Mononuclear cell (primary cell): ENCODE results near the gene NCDN. TPM values are rescaled to one million over a fixed set of nuclear protein-coding genes. Genes with fewer than 3 reads are reported as not detected.

Source experiments
- H3K27me3 ChIP-seq: 2 replicates; pipeline ENCODE4 v1.6.0; 2011; ENCODE audit warnings: low read length, control low read depth; ENCODE audit not compliant: insufficient read depth
- H3K4me1 ChIP-seq: 2 replicates; pipeline ENCODE4 v1.5.1; 2011; ENCODE audit warnings: mild to moderate bottlenecking, low read length, control low read depth; ENCODE audit not compliant: insufficient read depth
- H3K4me3 ChIP-seq: 2 replicates; pipeline ENCODE4 v1.5.1; 2011; ENCODE audit warnings: mild to moderate bottlenecking, low read length, moderate library complexity
- H3K9me3 ChIP-seq: 2 replicates; pipeline ENCODE4 v1.5.1; 2011; ENCODE audit warnings: low read depth, mild to moderate bottlenecking, control low read depth, low read length
- total RNA-seq: library from RNA; depleted of rRNA; stranded (reverse); fragments of >200 nt; gene quantifications from one replicate; pipeline ENCODE4 v1.2.3, GENCODE V29; 2012

NCDN gene
- total RNA-seq, 1 donor, result 4.0 TPM

DNA sequence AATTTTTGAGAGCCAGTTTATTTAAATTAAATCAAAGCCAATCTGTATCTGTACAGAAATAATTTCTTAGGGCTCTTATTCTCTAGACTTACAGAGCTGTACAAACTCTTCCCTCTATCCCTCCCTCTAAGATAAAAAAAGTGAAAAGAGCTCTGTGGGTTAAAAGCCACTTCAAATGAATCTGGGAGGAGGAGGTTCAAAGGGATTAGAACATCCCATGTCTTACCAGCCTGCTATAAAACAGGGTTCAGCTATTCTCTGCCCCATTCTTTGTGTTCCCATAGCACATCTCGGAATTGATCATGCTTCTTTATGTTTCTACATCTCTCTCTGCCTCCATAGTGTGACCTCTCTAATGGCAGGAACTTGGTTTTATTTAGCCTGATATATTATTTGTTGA lies 19.8 kb upstream of the NCDN start:
- Histone ChIP-seq H3K9me3 (no peaks in the 10 kb centered on the region), H3K4me1 (peaks cover 48% of the 10 kb centered on the region), H3K4me3 (no peak overlapping the region), H3K27me3 (no peaks in the 10 kb centered on the region)

DNA sequence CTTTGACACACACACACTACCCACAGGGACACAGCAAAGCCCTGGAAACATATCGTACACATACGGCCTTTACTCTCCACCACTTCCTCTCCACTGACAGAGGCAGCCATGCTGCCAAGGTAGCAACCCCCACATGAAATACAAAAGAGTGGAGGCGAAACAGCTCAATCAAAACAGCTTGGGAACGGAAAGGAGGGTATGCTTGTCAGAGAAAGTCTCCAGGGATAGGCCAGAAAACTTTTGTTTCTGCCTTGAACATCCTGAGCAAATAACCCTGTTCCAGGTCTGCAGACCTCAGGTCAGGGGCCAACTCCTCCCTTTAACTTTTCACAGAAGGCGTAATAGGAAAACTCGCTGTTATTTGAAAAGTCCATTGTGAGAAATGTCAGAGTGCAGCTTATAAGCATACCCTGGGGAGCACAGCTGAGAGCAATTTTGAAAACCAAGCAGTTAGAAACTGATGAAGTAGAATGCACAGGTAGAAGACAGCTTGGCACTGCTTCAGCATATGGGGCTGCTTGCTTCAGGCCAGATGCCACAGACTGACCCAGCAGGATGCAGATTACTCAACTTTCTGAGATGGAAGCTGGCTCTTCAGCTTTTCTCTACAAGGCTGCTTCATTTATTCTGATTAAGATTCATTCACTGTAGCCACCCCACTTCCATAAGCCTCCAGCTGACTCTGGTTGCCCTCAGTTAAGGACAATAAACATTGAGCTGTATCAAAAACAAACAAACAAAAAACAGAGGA lies 18.4 kb upstream of the NCDN start:
- Histone ChIP-seq H3K4me1 (peaks cover 55% of the 10 kb centered on the region), H3K27me3 (no peaks in the 10 kb centered on the region), H3K4me3 (no peak overlapping the region), H3K9me3 (no peaks in the 10 kb centered on the region)

DNA sequence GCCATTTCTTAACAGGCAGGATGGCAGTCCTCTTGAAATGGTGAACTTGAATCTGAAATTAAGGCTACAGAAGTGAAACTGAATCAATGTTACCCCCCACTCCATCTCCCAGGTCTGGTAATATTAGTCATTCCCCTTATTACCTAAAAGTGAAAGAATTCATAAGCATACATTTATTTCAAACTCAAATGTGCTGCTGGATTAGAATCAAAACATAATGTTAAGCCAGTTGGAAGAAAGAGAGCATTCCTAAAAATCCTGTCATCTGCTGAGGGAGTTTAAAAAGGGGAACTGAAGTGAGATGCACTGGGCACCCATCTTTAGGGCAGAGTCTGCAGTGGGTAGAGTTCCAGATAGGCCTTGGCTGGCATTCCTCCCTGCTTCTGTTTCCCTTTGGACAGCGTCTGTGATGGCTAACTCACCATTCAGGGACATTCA lies 17.8 kb upstream of the NCDN start:
- H3K9me3 ChIP-seq, result no peaks in the 10 kb centered on the region
- H3K27me3 ChIP-seq, result no peaks in the 10 kb centered on the region
- no peak overlapping the region for H3K4me3 ChIP-seq
- H3K4me1 ChIP-seq, result peaks cover 61% of the 10 kb centered on the region

DNA sequence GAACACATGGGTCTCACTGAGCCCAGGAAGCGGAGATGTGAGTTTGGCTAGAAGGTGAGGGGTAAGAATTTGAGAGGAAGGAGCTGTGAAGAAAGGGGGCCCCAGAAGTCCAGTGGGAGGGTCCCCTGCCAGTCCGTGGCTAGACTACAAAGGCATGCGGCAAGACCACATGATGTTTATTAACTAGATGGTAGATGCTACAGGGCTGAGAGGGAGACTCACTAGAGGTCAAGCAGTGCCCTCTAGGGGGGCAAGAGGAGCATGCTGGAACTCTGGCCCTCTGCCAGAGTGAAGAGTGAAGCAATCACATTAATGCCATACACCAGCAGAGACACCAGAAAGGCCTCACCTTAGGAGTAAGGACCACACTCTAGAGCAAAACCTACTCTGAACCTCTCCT lies 12.6 kb upstream of the NCDN start:
- no peak overlapping the region for H3K4me3 ChIP-seq
- H3K4me1 ChIP-seq, result peaks cover 46% of the 10 kb centered on the region
- H3K9me3 ChIP-seq, result no peaks in the 10 kb centered on the region
- H3K27me3 ChIP-seq, result no peaks in the 10 kb centered on the region

DNA sequence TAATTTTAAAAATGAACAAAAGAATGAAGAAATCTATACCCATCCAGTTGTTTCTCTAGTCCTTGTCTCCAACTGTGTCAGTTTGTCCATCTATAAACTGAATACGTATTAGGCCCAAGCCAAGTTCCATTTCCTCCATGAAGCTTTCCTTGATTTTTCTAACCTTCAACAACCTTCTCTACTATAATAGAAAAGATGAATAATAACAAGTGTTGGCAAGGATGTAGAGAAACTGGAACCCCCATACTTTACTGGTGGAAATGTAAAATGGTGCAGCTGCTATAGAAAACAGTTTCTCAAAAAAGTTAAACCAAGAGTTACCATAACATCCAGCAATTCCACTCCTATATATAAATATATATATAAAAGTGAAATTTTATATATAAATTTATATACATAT lies 11.0 kb upstream of the NCDN start:
- Histone ChIP-seq H3K4me3 (no peak overlapping the region), H3K4me1 (peaks cover 30% of the 10 kb centered on the region), H3K9me3 (no peaks in the 10 kb centered on the region), H3K27me3 (no peaks in the 10 kb centered on the region)

DNA sequence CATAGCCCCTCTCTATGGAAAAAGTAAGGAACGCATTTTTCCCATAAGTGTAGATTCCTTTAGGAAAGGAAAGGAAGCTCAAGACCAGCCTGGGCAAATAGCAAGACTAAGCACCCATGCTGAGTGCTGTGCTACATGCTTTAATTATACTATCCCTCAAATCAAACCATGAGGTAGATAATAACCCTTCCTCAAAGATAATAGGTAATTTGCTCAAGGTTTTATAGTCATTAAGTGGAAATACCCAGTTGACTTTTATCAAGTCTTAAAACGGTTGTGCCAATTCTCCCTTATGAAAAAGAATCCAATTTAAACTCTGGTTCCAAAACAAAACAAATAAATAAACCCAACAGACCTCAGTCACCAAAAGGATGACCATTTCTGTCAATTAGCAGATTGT lies 3.7 kb upstream of the NCDN start:
- Histone ChIP-seq H3K9me3 (no peaks in the 10 kb centered on the region), H3K4me3 (no peak overlapping the region), H3K4me1 (peaks cover 30% of the 10 kb centered on the region), H3K27me3 (no peaks in the 10 kb centered on the region)

DNA sequence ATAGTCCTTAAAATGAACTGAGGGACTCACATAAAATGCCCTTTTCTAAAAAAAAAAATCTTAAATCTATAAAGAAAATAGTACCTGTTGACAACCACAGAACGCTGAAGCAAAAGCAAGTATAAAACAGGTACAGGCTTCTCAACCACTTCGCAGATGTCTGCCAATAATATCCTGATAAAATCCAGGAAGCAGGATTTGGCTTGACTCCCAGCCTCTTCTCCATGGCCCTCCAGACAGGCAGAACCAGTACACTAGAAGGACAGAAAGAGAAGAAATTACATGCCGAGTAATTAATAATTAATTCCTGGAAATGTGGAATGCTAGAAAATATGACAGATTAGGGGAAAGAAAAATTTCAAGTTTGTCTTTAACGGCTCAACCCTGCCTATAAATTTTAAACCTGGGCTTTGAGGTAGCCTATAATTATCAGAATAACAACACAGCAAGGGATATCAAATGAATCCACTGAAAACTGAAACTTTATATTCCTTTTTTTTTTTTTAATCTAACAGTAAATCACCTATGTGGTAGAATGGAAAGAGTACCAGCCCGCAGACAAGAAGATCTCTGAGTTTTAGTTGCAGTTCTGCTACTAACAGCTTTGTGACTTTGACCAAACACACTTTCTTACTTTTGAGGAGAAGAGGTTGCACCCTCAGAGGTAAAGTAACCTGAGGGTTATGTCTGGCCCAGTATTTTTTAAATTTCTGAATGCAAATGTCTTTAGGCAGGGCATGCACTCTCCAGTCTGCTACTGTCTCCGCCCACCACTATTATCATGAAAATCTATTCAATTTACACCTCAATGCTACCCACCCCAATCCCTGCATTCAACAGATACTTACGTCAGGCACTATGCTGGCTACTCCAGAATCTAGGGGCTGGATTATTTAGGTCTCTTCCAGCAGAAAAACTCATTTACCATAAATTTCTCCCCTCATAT lies 3.1 kb upstream of the NCDN start:
- Histone ChIP-seq H3K9me3 (no peaks in the 10 kb centered on the region), H3K27me3 (no peaks in the 10 kb centered on the region), H3K4me1 (peaks cover 33% of the 10 kb centered on the region), H3K4me3 (no peak overlapping the region)

DNA sequence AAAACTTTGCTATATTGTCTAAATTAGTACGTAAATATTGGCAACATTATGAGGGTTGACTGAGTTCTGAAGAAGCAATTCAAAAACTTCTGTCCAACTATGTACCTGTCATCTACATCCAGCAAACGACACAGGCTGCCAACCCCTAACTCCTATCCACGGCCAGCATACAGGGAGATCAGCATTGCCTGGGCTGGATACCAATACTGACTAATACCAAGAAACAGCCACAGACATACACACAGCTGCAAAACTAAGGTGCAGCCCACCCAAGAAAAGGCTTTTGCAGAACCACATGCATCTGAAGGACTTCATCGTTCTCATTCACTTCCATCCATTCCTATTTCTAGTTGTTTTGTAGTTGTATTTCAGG lies 2.4 kb upstream of the NCDN start:
- Histone ChIP-seq H3K9me3 (no peaks in the 10 kb centered on the region), H3K4me1 (peaks cover 33% of the 10 kb centered on the region), H3K27me3 (no peaks in the 10 kb centered on the region), H3K4me3 (no peak overlapping the region)

DNA sequence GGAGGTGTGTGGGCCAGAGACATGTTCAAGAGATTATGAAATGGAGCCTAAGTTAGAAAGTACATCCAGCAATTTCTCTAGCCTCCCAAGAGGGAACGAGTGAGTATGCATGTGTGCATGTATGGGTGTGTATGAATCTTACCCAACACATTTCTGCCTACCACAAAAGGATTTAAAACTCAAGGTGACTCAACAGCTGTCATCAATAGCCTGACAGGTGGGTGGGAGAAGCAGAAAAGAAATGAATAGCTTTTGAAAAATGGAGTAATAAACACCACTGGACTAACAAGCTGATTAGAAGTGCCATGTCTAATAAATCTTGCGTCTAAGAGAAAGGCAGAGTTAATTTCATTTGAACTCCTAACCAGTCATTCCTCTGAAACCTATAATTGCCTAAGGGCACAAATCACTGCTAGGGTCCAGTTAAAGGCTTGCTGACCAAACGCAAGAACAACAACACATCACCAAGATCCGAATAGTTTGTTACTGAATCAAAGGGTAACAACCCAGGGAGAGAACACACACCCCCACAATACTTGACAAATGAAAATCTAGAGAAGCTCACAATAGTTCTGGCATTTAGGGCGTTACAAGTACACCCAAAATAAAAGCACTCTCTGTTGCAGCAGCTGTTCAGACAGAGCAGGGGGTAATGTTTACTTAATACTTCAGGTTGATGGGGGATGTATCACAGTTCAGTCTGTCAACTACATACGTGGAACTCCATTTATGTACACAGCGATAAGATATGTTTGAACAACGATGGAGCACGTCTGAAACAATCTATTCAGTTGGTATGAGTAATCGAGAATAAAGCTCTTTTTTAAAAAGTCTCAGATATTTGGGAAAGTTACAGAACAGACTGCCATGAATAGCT lies 1.8 kb upstream of the NCDN start:
- H3K4me1 ChIP-seq, result peaks cover 33% of the 10 kb centered on the region

DNA sequence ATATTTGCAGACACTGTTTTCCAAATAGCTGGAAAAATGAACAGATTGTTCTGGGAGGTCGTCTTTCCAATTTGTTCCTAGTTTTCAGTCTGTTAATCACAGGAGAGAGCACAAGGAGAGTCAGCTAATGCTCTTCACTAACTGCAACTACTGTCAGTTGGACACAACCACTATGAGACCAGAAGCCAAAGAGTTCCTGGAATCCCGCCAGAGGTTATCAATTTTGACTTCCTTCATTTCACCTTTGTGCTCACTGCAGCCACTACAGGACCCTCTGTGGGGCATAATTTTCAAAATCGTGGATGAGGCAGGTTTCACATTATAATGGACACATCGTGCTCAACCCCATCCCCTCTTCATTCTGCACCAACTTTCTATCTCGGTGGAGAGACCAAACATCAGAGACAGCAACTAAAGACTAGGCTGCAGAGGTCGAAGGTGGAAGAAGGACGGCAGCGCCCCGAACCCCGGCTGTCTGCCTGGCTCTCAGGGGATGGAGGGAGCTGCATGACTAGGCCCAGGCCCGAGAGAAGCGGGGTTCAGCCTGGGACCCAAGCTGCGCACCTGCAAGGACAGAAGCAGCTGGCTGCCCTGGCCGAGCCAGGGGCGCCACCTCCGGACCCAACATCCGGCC lies 998 bp upstream of the NCDN start:
- Histone ChIP-seq H3K4me1 (peaks cover 33% of the 10 kb centered on the region), H3K4me3 (peak overlapping the region; percentile 88), H3K27me3 (no peaks in the 10 kb centered on the region), H3K9me3 (no peaks in the 10 kb centered on the region)

More for the DNA sequence above, 1.8 kb upstream of the NCDN start:
- no peaks in the 10 kb centered on the region for H3K9me3 ChIP-seq
- H3K4me3 ChIP-seq, result no peak overlapping the region
- H3K27me3 ChIP-seq, result no peaks in the 10 kb centered on the region

DNA sequence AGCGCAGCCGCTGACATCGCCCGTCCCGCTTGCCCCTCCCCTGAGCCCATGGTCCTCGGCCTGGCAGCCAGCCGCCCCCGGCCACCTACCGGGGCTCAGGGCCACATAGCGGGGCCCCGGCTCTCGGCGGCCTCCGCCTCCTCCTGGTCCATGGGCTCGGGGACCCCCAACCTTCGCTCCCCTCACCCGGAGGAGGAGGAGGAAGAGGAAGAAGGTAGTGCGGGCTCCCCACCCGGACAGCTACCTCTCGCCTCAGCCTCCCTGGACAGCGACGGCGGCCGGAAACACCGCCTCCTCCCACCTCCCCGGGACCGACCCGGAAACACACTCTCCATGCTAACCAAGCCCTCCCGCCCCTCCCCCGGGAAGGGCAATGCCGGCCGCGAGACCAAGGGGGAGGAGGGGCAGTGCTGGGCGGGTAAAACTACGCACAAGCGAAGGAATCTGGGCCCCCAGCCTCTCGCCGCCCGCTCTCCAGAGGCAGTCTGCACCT lies 435 bp upstream of the NCDN start, which contains the start of gene KIAA0319L:
KIAA0319L (minus strand) TSS at position 286 of the 493 bp plus-strand sequence. CDS start 2,912 bp downstream, outside the sequence.
- Histone ChIP-seq H3K4me1 (peaks cover 33% of the 10 kb centered on the region), H3K4me3 (peak within 1 kb of the TSS; percentile 88), H3K9me3 (no peaks in the 10 kb centered on the region), H3K27me3 (no peaks in the 10 kb centered on the region)

DNA sequence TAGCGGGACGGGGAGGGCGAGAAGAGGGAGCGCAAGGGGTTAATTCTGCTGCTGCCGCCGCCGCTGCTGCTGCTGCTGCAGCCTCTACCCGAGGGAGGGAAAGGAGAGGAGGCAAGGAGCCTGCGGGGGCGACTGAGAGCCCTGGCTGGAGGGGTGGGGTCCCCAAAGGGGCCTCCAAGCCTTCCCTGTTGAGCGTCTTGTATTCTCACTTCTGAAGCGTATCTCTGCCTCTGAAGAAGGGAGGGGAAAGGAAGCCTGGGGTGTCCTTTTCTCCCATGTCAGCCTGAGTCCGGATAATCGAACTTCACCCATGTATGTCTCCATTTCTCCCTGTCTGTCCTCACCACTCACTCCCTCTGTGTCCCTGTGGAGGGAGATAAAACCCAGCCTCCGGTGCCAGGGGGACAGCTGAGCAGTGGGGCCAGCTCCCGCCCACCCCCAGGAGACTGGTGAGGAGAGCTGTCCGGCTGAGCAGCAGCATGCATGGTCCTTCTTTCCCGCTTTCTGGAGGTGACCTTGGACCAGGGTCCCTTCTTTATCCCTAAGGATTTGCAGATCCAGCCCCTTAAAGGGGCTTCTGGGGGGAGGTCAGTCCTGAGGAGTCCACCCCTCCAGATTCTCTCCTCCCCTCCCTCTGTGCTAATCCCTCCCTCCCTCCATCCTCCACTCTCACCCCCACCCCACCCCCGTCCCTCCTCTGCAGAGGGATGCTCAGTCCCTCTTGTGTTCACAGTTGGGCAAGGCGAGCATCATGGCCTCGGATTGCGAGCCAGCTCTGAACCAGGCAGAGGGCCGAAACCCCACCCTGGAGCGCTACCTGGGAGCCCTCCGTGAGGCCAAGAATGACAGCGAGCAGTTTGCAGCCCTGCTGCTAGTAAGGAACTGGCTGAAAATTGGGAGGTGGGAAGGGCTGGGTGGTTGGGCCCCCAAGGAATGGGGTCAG lies 1.0 kb downstream of the NCDN start:
- Histone ChIP-seq H3K4me3 (peak overlapping the region; percentile 88), H3K9me3 (no peaks in the 10 kb centered on the region), H3K27me3 (no peaks in the 10 kb centered on the region), H3K4me1 (peaks cover 33% of the 10 kb centered on the region)

DNA sequence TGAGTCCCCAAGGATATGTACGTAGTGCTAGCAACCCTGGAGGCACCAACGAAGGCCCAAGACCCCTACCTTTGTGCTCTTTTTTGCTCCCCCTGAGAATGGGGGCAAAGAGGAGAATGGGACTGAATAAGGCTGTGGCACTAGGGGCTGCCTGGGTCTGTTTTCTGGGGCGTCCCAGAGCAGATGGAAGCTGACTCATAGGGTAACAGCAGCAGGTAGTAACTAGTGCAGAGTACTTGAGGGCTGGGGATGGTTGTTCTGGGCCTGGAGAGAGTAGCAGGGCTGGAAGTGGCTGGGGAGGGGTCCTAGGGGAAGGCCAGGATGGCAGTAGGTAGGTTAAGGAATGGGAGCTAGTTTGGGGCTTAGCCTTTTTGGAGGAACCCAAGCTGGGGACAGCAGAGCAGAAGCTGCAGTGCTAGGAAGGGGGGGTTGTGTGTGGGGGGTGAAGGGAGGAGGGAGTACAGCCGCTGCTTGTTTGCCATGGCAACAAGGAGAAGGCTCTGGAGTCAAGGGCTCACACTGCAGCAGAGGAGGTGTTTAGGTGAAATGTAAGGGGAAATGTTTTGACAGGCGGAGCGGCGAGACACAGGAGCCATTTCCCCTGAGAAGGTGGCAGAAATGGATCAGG lies 1.8 kb downstream of the NCDN start:
- peaks cover 31% of the 10 kb centered on the region for H3K4me1 ChIP-seq
- H3K27me3 ChIP-seq, result no peaks in the 10 kb centered on the region
- no peak overlapping the region for H3K4me3 ChIP-seq
- H3K9me3 ChIP-seq, result no peaks in the 10 kb centered on the region
